ENCODE data around the gene SH3BP4.
A peak's percentile ranks its signal among the peaks of the same experiment; 100 is the strongest.

SH3BP4 gene

GRCh38 chr2:234983011-234983726 is 31.4 kb downstream of the SH3BP4 start:
- peak; percentile 93 for DNase-seq

- DNase-seq, result no peak
Observed at GRCh38 chr2:234985608-234986245, 33.9 kb downstream of the SH3BP4 start.

DNA sequence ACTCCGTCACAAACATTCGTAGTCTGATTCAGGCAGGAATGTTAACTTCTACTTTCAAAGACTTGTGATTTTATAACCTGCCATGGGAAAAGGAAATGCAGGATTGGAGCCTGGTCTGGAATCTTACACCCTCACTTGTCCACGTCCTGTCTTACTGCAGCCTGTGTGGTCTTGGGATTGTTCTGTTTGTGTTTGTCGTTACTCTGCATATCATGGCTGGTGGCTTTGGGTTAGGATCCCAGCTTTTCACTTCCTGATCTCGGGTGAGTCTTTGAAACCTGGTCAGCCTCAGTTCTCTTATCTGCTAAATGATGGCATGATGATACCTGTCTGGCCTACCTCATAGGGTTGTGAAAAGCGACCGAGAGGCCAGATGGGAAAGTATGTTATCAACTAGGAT is 34.6 kb downstream of the SH3BP4 start:
- no peak for DNase-seq

- no peak for DNase-seq
Observed at GRCh38 chr2:234986876-234987720, 35.3 kb downstream of the SH3BP4 start.

- no peak for DNase-seq
Observed at GRCh38 chr2:234987754-234988153, 35.9 kb downstream of the SH3BP4 start.

DNA sequence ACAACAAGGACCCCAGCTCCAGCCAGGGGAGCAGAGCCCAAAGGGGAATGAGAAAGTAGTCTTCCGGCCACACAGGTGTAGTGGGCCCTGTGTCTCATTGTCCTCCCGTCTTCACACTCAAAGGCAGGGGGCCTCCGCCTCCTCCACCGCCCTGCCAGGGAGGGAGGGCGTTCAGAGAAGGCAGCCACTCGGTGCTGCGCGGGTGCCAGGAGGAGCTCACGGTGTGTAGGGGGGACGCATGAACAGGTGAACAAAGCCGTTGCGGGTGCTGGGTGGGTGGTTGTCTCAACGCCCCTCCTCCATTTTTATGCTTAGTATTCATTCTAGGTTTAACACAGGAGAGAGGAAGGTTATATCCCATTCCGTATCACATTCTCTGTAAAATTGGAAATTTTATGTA is 36.7 kb downstream of the SH3BP4 start:
- DNase-seq, result no peak

DNA sequence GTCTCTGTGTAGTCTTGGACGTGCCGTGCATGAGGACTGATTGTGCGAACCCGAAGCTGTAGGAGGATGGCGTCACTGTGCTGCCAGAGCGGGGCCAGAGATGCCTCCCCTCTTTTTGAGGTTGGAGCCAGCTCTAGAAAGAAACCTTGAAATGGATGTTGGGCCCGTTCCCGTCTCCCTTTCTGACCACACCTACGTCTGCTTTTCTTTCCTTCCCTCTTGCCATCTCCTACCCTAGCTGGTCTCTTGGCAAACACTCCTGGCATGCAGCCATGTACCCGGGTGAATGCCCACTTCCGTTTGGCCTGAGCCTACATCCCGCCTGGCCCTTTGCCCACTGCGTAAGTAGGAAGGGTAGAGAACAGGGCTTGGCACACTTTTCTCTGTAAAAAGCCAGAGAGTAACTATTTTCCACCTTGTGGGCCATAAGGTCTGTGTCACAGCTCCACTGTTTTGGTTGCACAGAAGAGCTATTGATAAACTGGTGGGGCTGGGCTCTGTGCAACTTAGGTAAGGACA is 37.4 kb downstream of the SH3BP4 start:
- no peak for DNase-seq

- DNase-seq, result no peak
Observed at GRCh38 chr2:234990300-234990699, 38.5 kb downstream of the SH3BP4 start.

- DNase-seq, result no peak
Observed at GRCh38 chr2:234991290-234991689, 39.5 kb downstream of the SH3BP4 start.

DNA sequence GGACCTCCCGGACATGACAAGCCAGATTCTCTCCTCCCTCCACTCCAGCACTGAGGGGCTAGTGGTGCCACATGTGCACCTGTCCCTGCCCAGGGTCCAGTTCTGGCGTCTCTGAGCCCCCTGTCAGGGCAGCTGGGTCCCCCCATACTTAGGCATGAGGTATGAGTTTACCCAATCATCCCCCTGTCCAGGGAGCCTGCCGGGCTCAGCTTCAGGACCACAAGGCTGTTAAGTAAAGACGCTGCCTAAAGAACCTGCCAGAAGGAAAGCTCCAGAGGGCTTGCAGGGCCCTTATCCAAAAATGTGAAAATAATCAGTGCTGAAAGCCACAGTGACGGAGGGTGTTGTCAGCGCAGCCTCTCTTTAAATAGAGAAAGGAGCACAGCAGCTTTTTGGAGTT is 40.0 kb downstream of the SH3BP4 start:
- no peak for DNase-seq

DNA sequence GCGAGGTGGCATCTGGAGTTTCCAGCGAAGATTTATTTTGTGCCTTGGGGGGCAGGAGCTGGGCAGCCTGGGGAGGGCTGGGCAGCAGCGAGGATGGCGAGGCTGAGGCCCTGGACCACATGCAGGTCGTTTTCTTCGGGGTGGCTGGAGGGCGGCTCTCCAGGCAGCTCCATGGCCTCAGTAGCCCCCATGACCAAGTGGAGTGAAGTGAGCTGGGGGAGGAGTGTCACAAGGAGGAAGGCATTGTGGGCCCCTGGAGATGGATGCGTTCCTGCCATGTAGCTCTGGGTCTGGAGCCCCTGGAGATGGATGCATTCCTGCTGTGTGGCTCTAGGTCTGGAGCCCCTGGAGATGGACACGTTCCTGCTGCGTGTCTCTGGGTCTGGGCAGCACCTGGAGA is 40.4 kb downstream of the SH3BP4 start:
- no peak for DNase-seq

DNA sequence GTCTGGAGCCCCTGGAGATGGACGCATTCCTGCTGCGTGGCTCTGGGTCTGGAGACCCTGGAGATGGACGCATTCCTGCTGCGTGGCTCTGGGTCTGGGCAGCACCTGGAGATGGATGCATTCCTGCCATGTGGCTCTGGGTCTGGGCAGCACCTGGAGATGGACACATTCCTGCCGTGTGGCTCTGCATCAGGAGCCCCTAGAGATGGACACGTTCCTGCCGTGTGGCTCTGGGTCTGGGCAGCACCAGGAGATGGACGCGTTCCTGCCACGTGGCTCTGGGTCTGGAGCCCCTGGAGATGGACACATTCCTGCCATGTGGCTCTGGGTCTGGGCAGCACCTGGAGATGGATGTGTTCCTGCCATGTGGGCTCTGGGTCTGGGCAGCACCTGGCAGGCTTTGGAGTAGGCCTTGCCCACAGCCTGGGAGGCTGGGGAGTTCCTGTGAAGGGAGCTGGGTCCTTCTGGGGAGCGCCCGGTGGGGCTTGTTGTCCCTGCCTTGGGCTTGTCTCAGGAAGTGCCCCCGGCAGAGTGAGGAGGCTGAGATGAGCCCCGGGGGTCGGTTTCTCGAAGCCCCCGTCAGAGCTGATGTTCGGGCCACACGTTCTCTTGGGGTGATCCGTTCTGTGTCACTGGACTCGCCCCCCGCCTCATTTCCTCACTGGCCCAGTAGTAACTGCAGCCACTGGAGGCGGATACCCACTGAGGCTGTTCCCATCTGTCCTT is 41.0 kb downstream of the SH3BP4 start:
- DNase-seq, result no peak

GRCh38 chr2:234993541-234993981 is 41.7 kb downstream of the SH3BP4 start:
- DNase-seq, result peak; percentile 40

- peak; percentile 61 for DNase-seq
Observed at GRCh38 chr2:234994438-234995321, 42.9 kb downstream of the SH3BP4 start.

DNA sequence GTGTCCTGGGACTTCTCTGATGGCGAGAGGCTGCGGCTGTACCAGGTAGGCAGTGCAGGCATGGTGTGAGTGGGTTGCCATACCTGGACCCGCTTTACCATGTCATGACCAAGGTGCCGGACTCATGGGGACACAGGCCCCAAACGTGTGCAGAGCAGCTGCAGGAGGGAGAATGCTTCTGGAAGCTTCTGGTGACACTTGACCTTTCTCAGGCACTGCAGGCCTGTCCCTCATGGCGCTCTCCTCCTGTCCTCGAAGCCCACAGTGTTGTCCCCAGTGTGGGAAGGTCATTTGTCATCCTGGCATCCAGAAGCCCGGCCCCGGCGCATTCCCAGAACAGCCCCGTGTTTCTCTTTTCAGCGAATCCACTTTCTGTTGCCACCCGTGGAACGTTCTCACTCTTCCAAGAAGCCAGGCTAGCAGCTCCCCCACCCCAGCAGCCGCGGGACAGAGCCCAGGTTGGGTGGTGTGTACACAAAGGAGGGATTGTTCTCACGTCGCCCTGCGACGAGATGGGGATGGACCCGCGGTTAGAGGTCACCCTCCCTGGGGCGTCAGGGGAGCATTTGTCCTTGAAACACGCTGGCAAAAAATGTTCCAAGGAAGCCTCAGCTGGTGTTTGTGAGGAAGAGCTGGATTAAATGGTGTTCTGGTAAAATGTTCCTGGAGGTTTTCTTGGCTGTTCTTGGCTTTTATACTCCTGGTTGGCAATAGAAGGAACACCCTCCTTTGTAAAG is 43.7 kb downstream of the SH3BP4 start:
- no peak for DNase-seq

GRCh38 chr2:234996069-234996940 is 44.5 kb downstream of the SH3BP4 start:
- no peak for DNase-seq

GRCh38 chr2:234996941-234997270 is 45.1 kb downstream of the SH3BP4 start:
- no peak for DNase-seq

DNA sequence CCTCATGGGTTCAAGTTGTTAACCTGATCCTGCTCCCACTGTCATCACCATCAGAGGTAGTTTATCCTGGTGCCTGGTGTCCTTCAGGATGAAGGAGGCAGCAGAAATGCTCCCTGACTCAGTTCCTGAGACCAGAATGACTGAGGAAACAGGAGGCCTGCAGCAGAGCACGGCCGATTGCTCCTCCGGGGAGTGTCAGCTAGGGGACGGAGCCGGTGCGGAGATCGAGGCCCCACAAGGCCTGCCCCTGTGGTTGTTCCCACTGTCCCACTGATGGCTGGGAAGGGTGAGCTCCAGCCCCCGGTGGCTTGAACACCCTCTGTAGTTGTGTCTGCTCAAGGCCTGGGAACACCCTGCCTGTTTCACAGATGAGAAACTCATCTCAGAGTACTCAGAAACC is 45.6 kb downstream of the SH3BP4 start:
- DNase-seq, result no peak

- no peak for DNase-seq
Observed at GRCh38 chr2:234998404-234999211, 46.8 kb downstream of the SH3BP4 start.

Data from NCI-H146 (cell line).